KOPT-K1 (cell line): ENCODE data around the gene FHIP1B.

Source experiments
- H3K27ac ChIP-seq: fragments of 200-600 bp; sonication (generic); 2 replicates; pipeline ENCODE4 v1.5.1; 2016; ENCODE audit warnings: antibody characterized with exemption, mild to moderate bottlenecking, low read depth, low read length; ENCODE audit not compliant: poor library complexity, severe bottlenecking
- H3K36me3 ChIP-seq: fragments of 200-600 bp; sonication (generic); 2 replicates; pipeline ENCODE4 v1.5.1; 2017; ENCODE audit warnings: antibody characterized with exemption, mild to moderate bottlenecking, low read length, moderate library complexity; ENCODE audit not compliant: insufficient read depth
- H3K9me3 ChIP-seq: fragments of 200-600 bp; sonication (generic); 2 replicates; pipeline ENCODE4 v1.5.1; 2017; ENCODE audit warnings: antibody characterized with exemption, low read length, mild to moderate bottlenecking; ENCODE audit not compliant: insufficient read depth, poor library complexity, severe bottlenecking

The FHIP1B gene

GRCh38 chr11:6199174-6199810 lies 35.1 kb downstream of the FHIP1B start, which contains the start of gene OR52W1:
Gene OR52W1 (plus strand): TSS chr11:6199224. CDS start chr11:6199224, 0 bp downstream.
- Histone ChIP-seq H3K9me3 (no peaks in the 10 kb centered on the region), H3K36me3 (no peaks in the 10 kb centered on the region), H3K27ac (no peak within 1 kb of the TSS)

GRCh38 chr11:6197466-6198200 lies 36.8 kb downstream of the FHIP1B start:
- no peaks in the 10 kb centered on the region for H3K9me3 ChIP-seq
- no peaks in the 10 kb centered on the region for H3K36me3 ChIP-seq
- no peak overlapping the region for H3K27ac ChIP-seq

- Histone ChIP-seq H3K27ac (no peak overlapping the region), H3K36me3 (no peaks in the 10 kb centered on the region), H3K9me3 (no peaks in the 10 kb centered on the region)
These were observed 38.0 kb downstream of the FHIP1B start for GRCh38 chr11:6196396-6196795.

- no peaks in the 10 kb centered on the region for H3K36me3 ChIP-seq
- H3K27ac ChIP-seq, result no peak overlapping the region
- no peaks in the 10 kb centered on the region for H3K9me3 ChIP-seq
These were observed 40.3 kb downstream of the FHIP1B start for GRCh38 chr11:6194065-6194581.

GRCh38 chr11:6191742-6192141 lies 42.7 kb downstream of the FHIP1B start:
- no peak overlapping the region for H3K27ac ChIP-seq
- no peaks in the 10 kb centered on the region for H3K9me3 ChIP-seq

GRCh38 chr11:6175440-6175839 lies 59.0 kb downstream of the FHIP1B start:
- Histone ChIP-seq H3K27ac (no peak overlapping the region), H3K9me3 (no peaks in the 10 kb centered on the region), H3K36me3 (no peaks in the 10 kb centered on the region)

More at GRCh38 chr11:6191742-6192141, 42.7 kb downstream of the FHIP1B start:
- H3K36me3 ChIP-seq, result no peaks in the 10 kb centered on the region

- Histone ChIP-seq H3K9me3 (peaks cover 2% of the 10 kb centered on the region), H3K36me3 (no peaks in the 10 kb centered on the region), H3K27ac (no peak within 1 kb of the TSS)
These were observed 64.2 kb downstream of the FHIP1B start, which contains the start of gene OR52B2 for GRCh38 chr11:6170226-6170625. Gene OR52B2 (minus strand): TSS chr11:6170326. CDS start chr11:6170326, 0 bp downstream.
